GM18508 (cell line): ENCODE measurements around the gene SPAG17.

Experiments
- ATAC-seq: cut with Tn5 transposase; IDR thresholded peaks from one replicate; pipeline ENCODE4 v1.9.1; 2021; ENCODE audit warnings: moderate number of reproducible peaks; ENCODE audit not compliant: insufficient read depth, unreplicated experiment

SPAG17 gene

GRCh38 chr1:118085365-118085764, 99.7 kb downstream of the SPAG17 start:
- no peak for ATAC-seq

- ATAC-seq = no peak
These were observed 100.6 kb downstream of the SPAG17 start for GRCh38 chr1:118084400-118084799.

- no peak for ATAC-seq
These were observed 102.0 kb downstream of the SPAG17 start for GRCh38 chr1:118082984-118083383.

GRCh38 chr1:118081387-118081786, 103.6 kb downstream of the SPAG17 start:
- no peak for ATAC-seq

GRCh38 chr1:118077331-118078045, 107.5 kb downstream of the SPAG17 start:
- ATAC-seq = no peak

- no peak for ATAC-seq
These were observed 109.9 kb downstream of the SPAG17 start for GRCh38 chr1:118075116-118075515.

- ATAC-seq = no peak
These were observed 111.2 kb downstream of the SPAG17 start for GRCh38 chr1:118073648-118074435.

- ATAC-seq = no peak
These were observed 135.0 kb downstream of the SPAG17 start for GRCh38 chr1:118049981-118050380.

- no peak for ATAC-seq
These were observed 137.3 kb downstream of the SPAG17 start for GRCh38 chr1:118047650-118048224.

GRCh38 chr1:118047006-118047649, 137.9 kb downstream of the SPAG17 start:
- ATAC-seq = no peak

- no peak for ATAC-seq
These were observed 141.4 kb downstream of the SPAG17 start for GRCh38 chr1:118043624-118044023.

GRCh38 chr1:118042501-118042900, 142.5 kb downstream of the SPAG17 start:
- no peak for ATAC-seq

- no peak for ATAC-seq
These were observed 145.9 kb downstream of the SPAG17 start for GRCh38 chr1:118039170-118039569.

- no peak for ATAC-seq
These were observed 152.1 kb downstream of the SPAG17 start for GRCh38 chr1:118032883-118033282.

GRCh38 chr1:118028267-118028666, 156.8 kb downstream of the SPAG17 start:
- ATAC-seq = no peak

- no peak for ATAC-seq
These were observed 161.8 kb downstream of the SPAG17 start for GRCh38 chr1:118023199-118023598.

GRCh38 chr1:118021668-118022067, 163.4 kb downstream of the SPAG17 start:
- ATAC-seq = no peak

- no peak for ATAC-seq
These were observed 167.0 kb downstream of the SPAG17 start for GRCh38 chr1:118018060-118018459.

- no peak for ATAC-seq
These were observed 171.1 kb downstream of the SPAG17 start for GRCh38 chr1:118013938-118014337.

GRCh38 chr1:118013336-118013735, 171.7 kb downstream of the SPAG17 start:
- no peak for ATAC-seq
